GM23338 (cell line): ENCODE data around the gene MCM9. TPM values are rescaled to one million over a fixed set of nuclear protein-coding genes. Genes with fewer than 3 reads are reported as not detected.

Experiments
- ATAC-seq: fragments of 200-7000 bp; cut with Tn5 transposase; 3 replicates; pipeline ENCODE4 v1.9.1; 2020
- DNase-seq: peaks from one replicate; pipeline ENCODE4 v3.0.0-alpha.2; 2015; ENCODE audit warnings: low spot score
- H2AFZ ChIP-seq: fragments of 200-600 bp; sonication (generic); 2 replicates; pipeline ENCODE4 v1.8.0; 2016; ENCODE audit warnings: antibody characterized with exemption, mild to moderate bottlenecking, moderate library complexity
- H3F3A ChIP-seq: fragments of 200-600 bp; sonication (generic); replicated peaks from 2 replicates; pipeline ENCODE4 v1.8.0; 2017; ENCODE audit warnings: antibody characterized with exemption, mixed run types, low read depth
- H3K27ac ChIP-seq: fragments of 200-600 bp; sonication (generic); 2 replicates; pipeline ENCODE4 v1.6.1; 2016; ENCODE audit warnings: low read depth
- H3K27me3 ChIP-seq: fragments of 200-600 bp; sonication (generic); 2 replicates; pipeline ENCODE4 v1.8.0; 2016; ENCODE audit warnings: mild to moderate bottlenecking, mixed run types, moderate library complexity; ENCODE audit not compliant: insufficient read depth
- H3K36me3 ChIP-seq: fragments of 200-600 bp; sonication (generic); 2 replicates; pipeline ENCODE4 v1.8.0; 2016; ENCODE audit warnings: mild to moderate bottlenecking; ENCODE audit not compliant: insufficient read depth
- H3K4me1 ChIP-seq: fragments of 200-600 bp; sonication (generic); 2 replicates; pipeline ENCODE4 v1.8.0; 2016; ENCODE audit warnings: mild to moderate bottlenecking, moderate library complexity; ENCODE audit not compliant: insufficient read depth
- H3K4me2 ChIP-seq: fragments of 200-600 bp; sonication (generic); 2 replicates; pipeline ENCODE4 v1.7.1; 2017; ENCODE audit warnings: mixed run types
- H3K4me3 ChIP-seq: fragments of 200-600 bp; sonication (generic); 2 replicates; pipeline ENCODE4 v1.6.1; 2016; ENCODE audit warnings: mixed run types
- H3K79me2 ChIP-seq: fragments of 200-600 bp; sonication (generic); replicated peaks from 2 replicates; pipeline ENCODE4 v1.8.0; 2017; ENCODE audit warnings: mild to moderate bottlenecking; ENCODE audit not compliant: insufficient read depth
- H3K9me2 ChIP-seq: fragments of 200-600 bp; sonication (generic); 2 replicates; pipeline ENCODE4 v1.8.0; 2017; ENCODE audit not compliant: insufficient read depth
- H4K20me1 ChIP-seq: fragments of 200-600 bp; sonication (generic); replicated peaks from 2 replicates; pipeline ENCODE4 v1.8.0; 2017; ENCODE audit warnings: mild to moderate bottlenecking; ENCODE audit not compliant: insufficient read depth
- H3K27ac Mint-ChIP-seq: 2 replicates; pipeline ENCODE4 v1.8.0; 2020; ENCODE audit warnings: inconsistent platforms, mild to moderate bottlenecking, moderate library complexity, mixed read lengths
- H3K27me3 Mint-ChIP-seq: 3 replicates; pipeline ENCODE4 v1.8.0; 2022; ENCODE audit warnings: low read depth, mild to moderate bottlenecking, moderate library complexity, mixed read lengths, inconsistent platforms; ENCODE audit not compliant: insufficient read depth, poor library complexity
- H3K36me3 Mint-ChIP-seq: 3 replicates; pipeline ENCODE4 v1.8.0; 2021; ENCODE audit warnings: low read depth, mild to moderate bottlenecking, inconsistent platforms, moderate library complexity, mixed read lengths
- H3K4me1 Mint-ChIP-seq: 3 replicates; pipeline ENCODE4 v1.8.0; 2020; ENCODE audit warnings: mild to moderate bottlenecking, inconsistent platforms, mixed read lengths
- H3K4me3 Mint-ChIP-seq: 3 replicates; pipeline ENCODE4 v1.8.0; 2021; ENCODE audit warnings: moderate library complexity, mild to moderate bottlenecking, inconsistent platforms, mixed read lengths
- H3K9me3 Mint-ChIP-seq: 3 replicates; pipeline ENCODE4 v1.8.0; 2020; ENCODE audit warnings: moderate library complexity, mild to moderate bottlenecking, inconsistent platforms, mixed read lengths
- CREB1 ChIP-seq: fragments of 250-450 bp; sonication (Bioruptor Pico); IDR thresholded peaks from 2 replicates; pipeline ENCODE4 v1.5.0; 2020; ENCODE audit warnings: low read depth, mild to moderate bottlenecking, moderate library complexity
- EZH2phosphoT487 ChIP-seq: fragments of 200-600 bp; sonication (generic); IDR thresholded peaks from one replicate; pipeline ENCODE4 v1.8.1; 2018; ENCODE audit warnings: antibody characterized with exemption; ENCODE audit not compliant: unreplicated experiment
- REST ChIP-seq: IDR thresholded peaks from one replicate; pipeline ENCODE4 v1.6.1; 2018; ENCODE audit warnings: antibody characterized with exemption; ENCODE audit not compliant: unreplicated experiment
- STAT1 ChIP-seq: IDR thresholded peaks from one replicate; pipeline ENCODE4 v1.6.1; 2016; ENCODE audit warnings: antibody characterized with exemption; ENCODE audit not compliant: unreplicated experiment
- ZNF114 ChIP-seq: fragments of 250-450 bp; sonication (Bioruptor Pico); IDR thresholded peaks from 2 replicates; pipeline ENCODE4 v1.5.0; 2020; ENCODE audit warnings: mild to moderate bottlenecking, moderate library complexity
- ZNF462 ChIP-seq: fragments of 250-450 bp; sonication (Bioruptor Pico); IDR thresholded peaks from 2 replicates; pipeline ENCODE4 v1.5.0; 2020; ENCODE audit warnings: mild to moderate bottlenecking, moderate library complexity
- polyA plus RNA-seq: library from polyadenylated mRNA; unstranded; fragments of >200 nt; fragmentation: Nextera tagmentation; extraction: Ambion mirVana; gene quantifications from 2 replicates; pipeline ENCODE4 v1.2.1, GENCODE V29; 2016
- total RNA-seq: library from RNA; depleted of rRNA; stranded (reverse); fragments of >200 nt; shearing (Covaris generic); gene quantifications from 2 replicates; pipeline ENCODE4 v1.2.3, GENCODE V29; 2014
- TF ChIP-seq, protein P1 (sequence below): IDR thresholded peaks from 2 replicates; pipeline ENCODE4 v1.6.1; 2016; ENCODE audit warnings: antibody characterized with exemption

The MCM9 gene
- total and polyA plus RNA-seq, 2 experiments from 2014 or later, result 14.9 to 16.6 TPM

- ATAC-seq (no peak), DNase-seq (no peak)
- Histone ChIP-seq H2AFZ (no peak overlapping the region), H3K4me2 (no peak overlapping the region), H3K27me3 (no peaks in the 10 kb centered on the region), H3K27ac (no peak overlapping the region), H4K20me1 (no peaks in the 10 kb centered on the region), H3K79me2 (no peaks in the 10 kb centered on the region), H3K4me1 (no peaks in the 10 kb centered on the region), H3K9me2 (no peaks in the 10 kb centered on the region), H3K36me3 (no peaks in the 10 kb centered on the region), H3K4me3 (no peak overlapping the region), H3F3A (no peaks in the 10 kb centered on the region)
- H3K4me1 Mint-ChIP-seq, result peaks cover 7% of the 10 kb centered on the region
- TF ChIP-seq CREB1 (CRISPR knock-in tag), result no peak
- TF ChIP-seq, protein P1, sequence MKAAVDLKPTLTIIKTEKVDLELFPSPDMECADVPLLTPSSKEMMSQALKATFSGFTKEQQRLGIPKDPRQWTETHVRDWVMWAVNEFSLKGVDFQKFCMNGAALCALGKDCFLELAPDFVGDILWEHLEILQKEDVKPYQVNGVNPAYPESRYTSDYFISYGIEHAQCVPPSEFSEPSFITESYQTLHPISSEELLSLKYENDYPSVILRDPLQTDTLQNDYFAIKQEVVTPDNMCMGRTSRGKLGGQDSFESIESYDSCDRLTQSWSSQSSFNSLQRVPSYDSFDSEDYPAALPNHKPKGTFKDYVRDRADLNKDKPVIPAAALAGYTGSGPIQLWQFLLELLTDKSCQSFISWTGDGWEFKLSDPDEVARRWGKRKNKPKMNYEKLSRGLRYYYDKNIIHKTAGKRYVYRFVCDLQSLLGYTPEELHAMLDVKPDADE, result no peak
- no peak for TF ChIP-seq ZNF462 (CRISPR knock-in tag)
- no peak for TF ChIP-seq EZH2phosphoT487
- no peak for TF ChIP-seq REST
- no peak for TF ChIP-seq ZNF114 (CRISPR knock-in tag)
- no peak for TF ChIP-seq STAT1
- H3K27me3 Mint-ChIP-seq, result no peaks in the 10 kb centered on the region
- H3K36me3 Mint-ChIP-seq, result peaks cover 11% of the 10 kb centered on the region
- peaks cover 19% of the 10 kb centered on the region for H3K9me3 Mint-ChIP-seq
- H3K27ac Mint-ChIP-seq, result peak overlapping the region; percentile 4; the same call in 1 of the 2 replicates
- no peak overlapping the region for H3K4me3 Mint-ChIP-seq
Observed at GRCh38 chr6:118801257-118801656, 133.7 kb downstream of the MCM9 start.
